Neural cell (in vitro differentiated cells): ENCODE results near the gene SFMBT1. TPM values are rescaled to one million over a fixed set of nuclear protein-coding genes. Genes with fewer than 3 reads are reported as not detected.

Source experiments
- H2AFZ ChIP-seq: fragments of 200-600, 300-800 bp; sonication (generic), shearing (Covaris generic); 2 replicates; pipeline ENCODE4 v1.6.0; 2014; ENCODE audit warnings: low read depth, mild to moderate bottlenecking, antibody characterized with exemption, low read length, moderate library complexity
- H3F3A ChIP-seq: fragments of 200-600 bp; shearing (Covaris generic); 2 replicates; pipeline ENCODE4 v1.6.1; 2016; ENCODE audit warnings: mild to moderate bottlenecking, moderate library complexity, mixed read lengths, antibody characterized with exemption, low read length; ENCODE audit not compliant: insufficient read depth, poor library complexity, severe bottlenecking
- H3K27ac ChIP-seq: fragments of 200-600, 300-800 bp; sonication (generic), shearing (Covaris generic); 2 replicates; pipeline ENCODE4 v1.5.1; 2014; ENCODE audit warnings: mild to moderate bottlenecking, low read length, moderate library complexity
- H3K27me3 ChIP-seq: fragments of 300-800, 200-600 bp; sonication (generic), shearing (Covaris generic); 2 replicates; pipeline ENCODE4 v1.6.0; 2014; ENCODE audit warnings: mild to moderate bottlenecking, low read depth, low read length, moderate library complexity; ENCODE audit not compliant: insufficient read depth
- H3K36me3 ChIP-seq: fragments of 300-800, 200-600 bp; sonication (generic), shearing (Covaris generic); 2 replicates; pipeline ENCODE4 v1.5.1; 2014; ENCODE audit warnings: mild to moderate bottlenecking, antibody characterized with exemption, low read length, moderate library complexity; ENCODE audit not compliant: insufficient read depth
- H3K4me2 ChIP-seq: fragments of 300-800, 200-600 bp; sonication (generic), shearing (Covaris generic); 2 replicates; pipeline ENCODE4 v1.6.0; 2014; ENCODE audit warnings: mild to moderate bottlenecking, low read length
- H3K4me3 ChIP-seq: fragments of 300-800, 200-600 bp; sonication (generic), shearing (Covaris generic); 2 replicates; pipeline ENCODE4 v1.5.1; 2014; ENCODE audit warnings: mild to moderate bottlenecking, low read length, moderate library complexity
- H3K79me2 ChIP-seq: fragments of 200-600 bp; shearing (Covaris generic); replicated peaks from 2 replicates; pipeline ENCODE4 v1.6.0; 2014; ENCODE audit warnings: mild to moderate bottlenecking, low read length, moderate library complexity; ENCODE audit not compliant: insufficient read depth
- H3K9ac ChIP-seq: fragments of 300-800, 200-600 bp; sonication (generic), shearing (Covaris generic); 2 replicates; pipeline ENCODE4 v1.6.1; 2016; ENCODE audit warnings: mild to moderate bottlenecking, low read length, mixed read lengths
- H3K9me2 ChIP-seq: fragments of 200-600 bp; shearing (Covaris generic); 2 replicates; pipeline ENCODE4 v1.6.1; 2016; ENCODE audit warnings: mild to moderate bottlenecking, low read length, mixed read lengths; ENCODE audit not compliant: insufficient read depth
- H3K9me3 ChIP-seq: fragments of 200-600, 300-800 bp; sonication (generic), shearing (Covaris generic); 2 replicates; pipeline ENCODE4 v1.6.1; 2016; ENCODE audit warnings: mild to moderate bottlenecking, mixed run types, low read length, moderate library complexity, mixed read lengths
- H4K20me1 ChIP-seq: fragments of 200-600 bp; shearing (Covaris generic); 2 replicates; pipeline ENCODE4 v1.6.1; 2016; ENCODE audit warnings: mild to moderate bottlenecking, mixed run types; ENCODE audit not compliant: insufficient read depth
- EP300 ChIP-seq: fragments of 450-650 bp; conservative IDR thresholded peaks from 2 replicates; pipeline ENCODE4 v1.6.1; 2014; ENCODE audit warnings: antibody characterized with exemption, mild to moderate bottlenecking, moderate library complexity; ENCODE audit not compliant: poor library complexity, severe bottlenecking
- EZH2 ChIP-seq: fragments of 200-600, 300-800 bp; shearing (Covaris generic), sonication (generic); IDR thresholded peaks from 2 replicates; pipeline ENCODE4 v1.6.1; 2014; ENCODE audit warnings: antibody characterized with exemption, low read length, borderline replicate concordance, mild to moderate bottlenecking; ENCODE audit not compliant: insufficient read depth, poor library complexity, severe bottlenecking
- MXI1 ChIP-seq: fragments of 450-650 bp; conservative IDR thresholded peaks from 2 replicates; pipeline ENCODE4 v1.6.1; 2014; ENCODE audit warnings: antibody characterized with exemption, mild to moderate bottlenecking; ENCODE audit not compliant: poor library complexity, severe bottlenecking
- POLR2AphosphoS5 ChIP-seq: IDR thresholded peaks from 2 replicates; pipeline ENCODE4 v1.6.1; 2012
- RAD21 ChIP-seq: fragments of 450-650 bp; conservative IDR thresholded peaks from 2 replicates; pipeline ENCODE4 v1.6.1; 2014; ENCODE audit warnings: antibody characterized with exemption, mild to moderate bottlenecking, moderate library complexity
- REST ChIP-seq: IDR thresholded peaks from 2 replicates; pipeline ENCODE4 v1.6.1; 2012; ENCODE audit warnings: borderline replicate concordance
- SMC3 ChIP-seq: fragments of 450-650 bp; conservative IDR thresholded peaks from 2 replicates; pipeline ENCODE4 v1.6.1; 2014; ENCODE audit warnings: antibody characterized with exemption, mild to moderate bottlenecking, moderate library complexity; ENCODE audit not compliant: poor library complexity
- TAF1 ChIP-seq: IDR thresholded peaks from 2 replicates; pipeline ENCODE4 v1.6.1; 2012; ENCODE audit warnings: low read depth
- polyA plus RNA-seq: library from polyadenylated mRNA; depleted of rRNA; stranded (reverse); fragments of >200 nt; gene quantifications from 2 replicates; pipeline ENCODE4 v1.2.3, GENCODE V29; 2014
- TF ChIP-seq, protein P1 (sequence below): fragments of 450-650 bp; IDR thresholded peaks from 2 replicates; pipeline ENCODE4 v1.5.1; 2014; ENCODE audit warnings: antibody characterized with exemption, mild to moderate bottlenecking, moderate library complexity; ENCODE audit not compliant: poor library complexity, severe bottlenecking

SFMBT1 gene
- polyA plus RNA-seq, 1 donor from 2014 or later = 17.3 TPM

DNA sequence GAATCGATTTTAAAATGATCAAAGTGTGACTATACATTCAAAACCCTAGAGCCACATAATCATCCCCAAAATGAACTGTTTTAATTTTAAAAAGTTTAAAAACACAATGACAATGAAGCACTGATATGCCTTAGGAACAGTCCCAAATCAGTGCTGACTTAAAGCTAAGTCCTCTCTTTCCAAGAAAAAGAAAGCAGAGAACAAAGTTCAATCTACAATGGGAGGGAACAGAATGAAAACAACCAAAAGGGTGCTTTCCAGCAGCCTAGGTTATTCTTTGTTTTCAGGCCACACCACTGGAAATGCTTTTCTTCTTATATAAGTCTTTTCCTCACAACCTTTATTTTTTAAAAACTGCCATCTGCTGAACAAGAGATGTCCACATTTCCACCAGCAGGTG is 141.3 kb downstream of the SFMBT1 start:
- H3K9me3 ChIP-seq = no peaks in the 10 kb centered on the region
- H4K20me1 ChIP-seq = no peaks in the 10 kb centered on the region
- H3K4me2 ChIP-seq = no peak overlapping the region
- no peak overlapping the region for H2AFZ ChIP-seq
- no peak overlapping the region for H3K4me3 ChIP-seq
- no peaks in the 10 kb centered on the region for H3K9me2 ChIP-seq
- H3F3A ChIP-seq = no peaks in the 10 kb centered on the region
- H3K9ac ChIP-seq = no peak overlapping the region
- H3K27ac ChIP-seq = no peak overlapping the region
- no peaks in the 10 kb centered on the region for H3K36me3 ChIP-seq
- H3K27me3 ChIP-seq = no peaks in the 10 kb centered on the region
- TF ChIP-seq, protein P1, sequence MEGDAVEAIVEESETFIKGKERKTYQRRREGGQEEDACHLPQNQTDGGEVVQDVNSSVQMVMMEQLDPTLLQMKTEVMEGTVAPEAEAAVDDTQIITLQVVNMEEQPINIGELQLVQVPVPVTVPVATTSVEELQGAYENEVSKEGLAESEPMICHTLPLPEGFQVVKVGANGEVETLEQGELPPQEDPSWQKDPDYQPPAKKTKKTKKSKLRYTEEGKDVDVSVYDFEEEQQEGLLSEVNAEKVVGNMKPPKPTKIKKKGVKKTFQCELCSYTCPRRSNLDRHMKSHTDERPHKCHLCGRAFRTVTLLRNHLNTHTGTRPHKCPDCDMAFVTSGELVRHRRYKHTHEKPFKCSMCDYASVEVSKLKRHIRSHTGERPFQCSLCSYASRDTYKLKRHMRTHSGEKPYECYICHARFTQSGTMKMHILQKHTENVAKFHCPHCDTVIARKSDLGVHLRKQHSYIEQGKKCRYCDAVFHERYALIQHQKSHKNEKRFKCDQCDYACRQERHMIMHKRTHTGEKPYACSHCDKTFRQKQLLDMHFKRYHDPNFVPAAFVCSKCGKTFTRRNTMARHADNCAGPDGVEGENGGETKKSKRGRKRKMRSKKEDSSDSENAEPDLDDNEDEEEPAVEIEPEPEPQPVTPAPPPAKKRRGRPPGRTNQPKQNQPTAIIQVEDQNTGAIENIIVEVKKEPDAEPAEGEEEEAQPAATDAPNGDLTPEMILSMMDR = no peak
- TF ChIP-seq MXI1 = no peak
- TF ChIP-seq POLR2AphosphoS5 = no peak
- no peak for TF ChIP-seq SMC3
- TF ChIP-seq EP300 = no peak
- no peak for TF ChIP-seq REST
- TF ChIP-seq EZH2 = no peak
- TF ChIP-seq RAD21 = no peak
- TF ChIP-seq TAF1 = no peak
- H3K79me2 ChIP-seq = no peaks in the 10 kb centered on the region

DNA sequence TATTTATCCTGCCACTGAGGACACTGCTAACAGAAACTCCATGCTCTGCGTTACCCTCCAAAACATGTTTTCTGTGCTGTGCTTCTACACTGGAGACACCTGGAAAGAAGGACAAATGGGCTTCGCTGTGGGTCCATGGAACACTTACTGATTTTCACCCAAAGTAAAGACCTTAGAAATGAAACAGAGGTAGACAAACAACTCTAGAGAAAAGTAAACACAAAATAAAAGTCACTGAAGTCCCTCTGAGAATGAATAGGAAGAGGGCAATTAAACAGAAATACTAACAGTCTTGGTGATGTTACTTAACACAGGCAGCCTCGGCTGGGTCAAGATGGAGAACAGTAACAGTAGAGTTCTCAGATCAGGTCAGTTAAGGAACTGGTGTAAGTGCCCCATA is 141.9 kb downstream of the SFMBT1 start:
- Histone ChIP-seq H3K27me3 (no peaks in the 10 kb centered on the region), H3K79me2 (no peaks in the 10 kb centered on the region), H3K4me3 (no peak overlapping the region), H4K20me1 (no peaks in the 10 kb centered on the region), H3K9me3 (no peaks in the 10 kb centered on the region), H2AFZ (no peak overlapping the region), H3K27ac (no peak overlapping the region), H3K36me3 (no peaks in the 10 kb centered on the region), H3K4me2 (no peak overlapping the region), H3K9ac (no peak overlapping the region), H3F3A (no peaks in the 10 kb centered on the region), H3K9me2 (no peaks in the 10 kb centered on the region)
- no peak for TF ChIP-seq EZH2
- no peak for TF ChIP-seq SMC3
- TF ChIP-seq, protein P1 = no peak
- no peak for TF ChIP-seq RAD21
- TF ChIP-seq POLR2AphosphoS5 = no peak
- TF ChIP-seq REST = no peak
- TF ChIP-seq EP300 = no peak
- no peak for TF ChIP-seq TAF1
- TF ChIP-seq MXI1 = no peak
